ENCODE results near the gene ATG7. TPM values are rescaled to one million over a fixed set of nuclear protein-coding genes. Genes with fewer than 3 reads are reported as not detected.
A peak's percentile ranks its signal among the peaks of the same experiment; 100 is the strongest.

Gene ATG7
- total and polyA plus RNA-seq, 2 experiments from 2014 or later = 18.4 to 38.6 TPM

GRCh38 chr3:11589706-11590105 is 317.5 kb downstream of the ATG7 start:
- H3K27ac ChIP-seq = peak overlapping the region; percentile 78
- H3K79me2 ChIP-seq = peaks cover 97% of the 10 kb centered on the region

GRCh38 chr3:11591002-11591355 is 318.8 kb downstream of the ATG7 start:
- Histone ChIP-seq H3K4me2 (peak overlapping the region; percentile 44), H4K20me1 (ENCODE audit: insufficient read depth, poor library complexity, severe bottlenecking) (peaks cover 63% of the 10 kb centered on the region), H3K9me3 (ENCODE audit: low read depth) (no peaks in the 10 kb centered on the region), H3K36me3 (replicated peaks; ENCODE audit: insufficient read depth, low read depth) (no peaks in the 10 kb centered on the region), H3K4me3 (no peak overlapping the region), H3K4me1 (ENCODE audit: insufficient read depth) (peaks cover 35% of the 10 kb centered on the region), H3K9me2 (replicated peaks; ENCODE audit: insufficient read depth) (no peaks in the 10 kb centered on the region), H3K27ac (peak overlapping the region; percentile 78), H3K79me2 (peaks cover 91% of the 10 kb centered on the region), H3K27me3 (no peaks in the 10 kb centered on the region), H2AFZ (no peak overlapping the region)
- 35% methylated on average over 7 of the region's 7 CpGs for WGBS (ENCODE audit: low lambda C conversion rate, missing lambda C conversion rate)
- no peak for DNase-seq (ENCODE audit: low spot score)
- TF ChIP-seq CTCF (IDR thresholded peaks at IDR 0.05; ENCODE audit: poor library complexity) (no peak), EZH2phosphoT487 (IDR thresholded peaks at IDR 0.05; ENCODE audit: low read depth, severe bottlenecking, unreplicated experiment) (no peak)

More at GRCh38 chr3:11589706-11590105, 317.5 kb downstream of the ATG7 start:
- Histone ChIP-seq H4K20me1 (ENCODE audit: insufficient read depth, poor library complexity, severe bottlenecking) (peaks cover 62% of the 10 kb centered on the region), H2AFZ (no peak overlapping the region), H3K9me2 (replicated peaks; ENCODE audit: insufficient read depth) (no peaks in the 10 kb centered on the region), H3K27me3 (no peaks in the 10 kb centered on the region), H3K9me3 (ENCODE audit: low read depth) (no peaks in the 10 kb centered on the region), H3K4me2 (no peak overlapping the region), H3K4me3 (no peak overlapping the region), H3K4me1 (ENCODE audit: insufficient read depth) (peaks cover 35% of the 10 kb centered on the region), H3K36me3 (replicated peaks; ENCODE audit: insufficient read depth, low read depth) (no peaks in the 10 kb centered on the region)
- DNase-seq (ENCODE audit: low spot score) = no peak
- 79% methylated on average over 11 of the region's 11 CpGs for WGBS (ENCODE audit: low lambda C conversion rate, missing lambda C conversion rate)
- no peak for TF ChIP-seq EZH2phosphoT487 (IDR thresholded peaks at IDR 0.05; ENCODE audit: low read depth, severe bottlenecking, unreplicated experiment)
- no peak for TF ChIP-seq CTCF (IDR thresholded peaks at IDR 0.05; ENCODE audit: poor library complexity)
- no peak for TF ChIP-seq EZH2 (IDR thresholded peaks at IDR 0.05; ENCODE audit: borderline replicate concordance)

- H3K9me2 ChIP-seq (replicated peaks; ENCODE audit: insufficient read depth) = no peaks in the 10 kb centered on the region
- peak overlapping the region; percentile 78 for H3K27ac ChIP-seq
- peaks cover 35% of the 10 kb centered on the region for H3K4me1 ChIP-seq (ENCODE audit: insufficient read depth)
- no peak overlapping the region for H3K4me3 ChIP-seq
- peaks cover 91% of the 10 kb centered on the region for H3K79me2 ChIP-seq
- peaks cover 65% of the 10 kb centered on the region for H4K20me1 ChIP-seq (ENCODE audit: insufficient read depth, poor library complexity, severe bottlenecking)
- no peaks in the 10 kb centered on the region for H3K27me3 ChIP-seq
- 22% methylated on average over 9 of the region's 9 CpGs for WGBS (ENCODE audit: low lambda C conversion rate, missing lambda C conversion rate)
- peak overlapping the region; percentile 44 for H3K4me2 ChIP-seq
- H3K9me3 ChIP-seq (ENCODE audit: low read depth) = no peaks in the 10 kb centered on the region
- DNase-seq (ENCODE audit: low spot score) = peak; percentile 72
- H2AFZ ChIP-seq = no peak overlapping the region
- H3K36me3 ChIP-seq (replicated peaks; ENCODE audit: insufficient read depth, low read depth) = no peaks in the 10 kb centered on the region
- TF ChIP-seq CTCF (IDR thresholded peaks at IDR 0.05; ENCODE audit: poor library complexity) = no peak
- no peak for TF ChIP-seq EZH2 (IDR thresholded peaks at IDR 0.05; ENCODE audit: borderline replicate concordance)
- no peak for TF ChIP-seq EZH2phosphoT487 (IDR thresholded peaks at IDR 0.05; ENCODE audit: low read depth, severe bottlenecking, unreplicated experiment)
These were observed 319.4 kb downstream of the ATG7 start for GRCh38 chr3:11591391-11592282.

All from hepatocyte (in vitro differentiated cells).